Measurements from ENCODE around the gene ZNF17. TPM values are rescaled to one million over a fixed set of nuclear protein-coding genes. Genes with fewer than 3 reads are reported as not detected.

ZNF17 gene
- total RNA-seq, 1 donor from 2014 or later = 10.8 TPM

GRCh38 chr19:57376151-57376550 lies 34.8 kb upstream of the ZNF17 start:
- Histone ChIP-seq H4K20me1 (ENCODE audit: low read depth) (no peaks in the 10 kb centered on the region), H3K9ac (no peak overlapping the region), H3K36me3 (no peaks in the 10 kb centered on the region), H3K9me3 (ENCODE audit: low read depth) (no peaks in the 10 kb centered on the region), H3K4me1 (no peaks in the 10 kb centered on the region), H3F3A (ENCODE audit: low read depth) (no peaks in the 10 kb centered on the region), H3K4me3 (no peak overlapping the region), H3K27me3 (no peaks in the 10 kb centered on the region), H2AFZ (replicated peaks) (no peak overlapping the region), H3K79me2 (ENCODE audit: low read depth) (no peaks in the 10 kb centered on the region), H3K27ac (no peak overlapping the region), H3K4me2 (no peak overlapping the region)
- TF ChIP-seq EZH2 (IDR thresholded peaks at IDR 0.05) = no peak
- Mint-ChIP-seq H3K9me3 (peaks cover 41% of the 10 kb centered on the region), H3K36me3 (peaks cover 50% of the 10 kb centered on the region), H3K27me3 (ENCODE audit: insufficient read depth, low read depth) (peaks cover 2% of the 10 kb centered on the region), H3K4me1 (no peaks in the 10 kb centered on the region), H3K4me3 (no peak overlapping the region), H3K27ac (no peak overlapping the region)
- no peak for DNase-seq (ENCODE audit: low spot score)

- Mint-ChIP-seq H3K36me3 (peaks cover 45% of the 10 kb centered on the region), H3K27ac (no peak overlapping the region), H3K4me1 (no peaks in the 10 kb centered on the region), H3K9me3 (peaks cover 41% of the 10 kb centered on the region), H3K4me3 (no peak overlapping the region), H3K27me3 (ENCODE audit: insufficient read depth, low read depth) (peaks cover 2% of the 10 kb centered on the region)
- Histone ChIP-seq H3K9ac (no peak overlapping the region), H3F3A (ENCODE audit: low read depth) (no peaks in the 10 kb centered on the region), H3K79me2 (ENCODE audit: low read depth) (no peaks in the 10 kb centered on the region), H2AFZ (replicated peaks) (no peak overlapping the region), H3K27me3 (no peaks in the 10 kb centered on the region), H3K4me1 (no peaks in the 10 kb centered on the region), H4K20me1 (ENCODE audit: low read depth) (no peaks in the 10 kb centered on the region), H3K36me3 (no peaks in the 10 kb centered on the region), H3K27ac (no peak overlapping the region), H3K9me3 (ENCODE audit: low read depth) (no peaks in the 10 kb centered on the region), H3K4me2 (no peak overlapping the region), H3K4me3 (no peak overlapping the region)
- DNase-seq (ENCODE audit: low spot score) = no peak
- no peak for TF ChIP-seq EZH2 (IDR thresholded peaks at IDR 0.05)
- TF ChIP-seq, protein P1, sequence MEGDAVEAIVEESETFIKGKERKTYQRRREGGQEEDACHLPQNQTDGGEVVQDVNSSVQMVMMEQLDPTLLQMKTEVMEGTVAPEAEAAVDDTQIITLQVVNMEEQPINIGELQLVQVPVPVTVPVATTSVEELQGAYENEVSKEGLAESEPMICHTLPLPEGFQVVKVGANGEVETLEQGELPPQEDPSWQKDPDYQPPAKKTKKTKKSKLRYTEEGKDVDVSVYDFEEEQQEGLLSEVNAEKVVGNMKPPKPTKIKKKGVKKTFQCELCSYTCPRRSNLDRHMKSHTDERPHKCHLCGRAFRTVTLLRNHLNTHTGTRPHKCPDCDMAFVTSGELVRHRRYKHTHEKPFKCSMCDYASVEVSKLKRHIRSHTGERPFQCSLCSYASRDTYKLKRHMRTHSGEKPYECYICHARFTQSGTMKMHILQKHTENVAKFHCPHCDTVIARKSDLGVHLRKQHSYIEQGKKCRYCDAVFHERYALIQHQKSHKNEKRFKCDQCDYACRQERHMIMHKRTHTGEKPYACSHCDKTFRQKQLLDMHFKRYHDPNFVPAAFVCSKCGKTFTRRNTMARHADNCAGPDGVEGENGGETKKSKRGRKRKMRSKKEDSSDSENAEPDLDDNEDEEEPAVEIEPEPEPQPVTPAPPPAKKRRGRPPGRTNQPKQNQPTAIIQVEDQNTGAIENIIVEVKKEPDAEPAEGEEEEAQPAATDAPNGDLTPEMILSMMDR (IDR thresholded peaks at IDR 0.05) = no peak
- TF ChIP-seq EZH2phosphoT487 (IDR thresholded peaks at IDR 0.05) = no peak
These were observed 33.3 kb upstream of the ZNF17 start for GRCh38 chr19:57377498-57378146.

- no peak overlapping the region for H3K4me3 Mint-ChIP-seq
- no peak for DNase-seq (ENCODE audit: low spot score)
- no peak overlapping the region for H3K27ac ChIP-seq
- H3K27ac Mint-ChIP-seq = no peak overlapping the region
- no peaks in the 10 kb centered on the region for H3K4me1 ChIP-seq
- peaks cover 2% of the 10 kb centered on the region for H3K27me3 Mint-ChIP-seq (ENCODE audit: insufficient read depth, low read depth)
- H3K36me3 ChIP-seq = no peaks in the 10 kb centered on the region
- no peak for TF ChIP-seq EZH2phosphoT487 (IDR thresholded peaks at IDR 0.05)
- TF ChIP-seq, protein P1 (IDR thresholded peaks at IDR 0.05) = no peak
- no peak for TF ChIP-seq EZH2 (IDR thresholded peaks at IDR 0.05)
- no peak overlapping the region for H3K4me3 ChIP-seq
- H3K27me3 ChIP-seq = no peaks in the 10 kb centered on the region
- H3K9ac ChIP-seq = no peak overlapping the region
- H3F3A ChIP-seq (ENCODE audit: low read depth) = no peaks in the 10 kb centered on the region
- H3K9me3 ChIP-seq (ENCODE audit: low read depth) = no peaks in the 10 kb centered on the region
- no peak overlapping the region for H2AFZ ChIP-seq (replicated peaks)
- no peaks in the 10 kb centered on the region for H4K20me1 ChIP-seq (ENCODE audit: low read depth)
- no peak overlapping the region for H3K4me2 ChIP-seq
- H3K4me1 Mint-ChIP-seq = no peaks in the 10 kb centered on the region
- peaks cover 26% of the 10 kb centered on the region for H3K9me3 Mint-ChIP-seq
- no peaks in the 10 kb centered on the region for H3K79me2 ChIP-seq (ENCODE audit: low read depth)
- H3K36me3 Mint-ChIP-seq = peaks cover 26% of the 10 kb centered on the region
These were observed 30.0 kb upstream of the ZNF17 start for GRCh38 chr19:57380923-57381322.

DNA sequence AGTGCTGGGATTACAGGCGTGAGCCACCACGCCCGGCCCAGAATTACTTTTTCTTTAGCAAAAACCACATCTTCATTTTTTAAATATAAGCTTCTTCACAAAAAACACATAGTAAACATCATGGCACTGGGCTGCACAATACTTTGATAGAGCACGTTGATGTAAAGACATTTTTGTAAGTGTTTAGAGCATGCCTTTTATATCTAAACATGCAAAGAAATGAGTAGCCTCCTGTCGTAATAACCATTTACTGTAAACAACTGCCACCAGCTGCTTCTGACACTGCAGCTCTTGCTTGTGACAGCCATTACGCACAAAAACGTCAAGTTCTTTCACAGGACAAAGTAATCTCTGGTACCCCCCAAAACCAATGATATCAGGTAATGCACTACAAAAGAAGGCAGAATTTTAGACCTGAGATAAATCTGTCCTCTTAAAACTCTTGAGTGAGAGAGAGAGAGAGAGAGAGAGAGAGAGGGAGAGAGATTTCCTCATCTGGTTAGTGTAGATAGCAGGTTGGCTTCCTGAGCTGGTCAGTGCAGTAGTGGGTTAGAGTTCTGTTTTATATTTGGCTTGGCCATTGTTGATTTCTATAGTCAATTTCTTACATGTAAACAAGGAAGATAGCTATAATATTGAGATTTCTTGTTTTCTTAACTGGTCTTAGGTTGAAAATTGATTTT lies 28.0 kb upstream of the ZNF17 start:
- no peak overlapping the region for H3K4me3 ChIP-seq
- H3K27me3 ChIP-seq = peaks cover 11% of the 10 kb centered on the region
- no peak overlapping the region for H3K27ac ChIP-seq
- H3K4me3 Mint-ChIP-seq = no peak overlapping the region
- no peaks in the 10 kb centered on the region for H3K79me2 ChIP-seq (ENCODE audit: low read depth)
- H3F3A ChIP-seq (ENCODE audit: low read depth) = no peaks in the 10 kb centered on the region
- H3K9me3 Mint-ChIP-seq = peaks cover 16% of the 10 kb centered on the region
- no peaks in the 10 kb centered on the region for H3K4me1 Mint-ChIP-seq
- no peak for DNase-seq (ENCODE audit: low spot score)
- no peaks in the 10 kb centered on the region for H3K9me3 ChIP-seq (ENCODE audit: low read depth)
- H3K4me2 ChIP-seq = no peak overlapping the region
- no peak overlapping the region for H2AFZ ChIP-seq (replicated peaks)
- no peaks in the 10 kb centered on the region for H4K20me1 ChIP-seq (ENCODE audit: low read depth)
- H3K27me3 Mint-ChIP-seq (ENCODE audit: insufficient read depth, low read depth) = no peaks in the 10 kb centered on the region
- H3K4me1 ChIP-seq = no peaks in the 10 kb centered on the region
- no peak overlapping the region for H3K9ac ChIP-seq
- H3K36me3 ChIP-seq = no peaks in the 10 kb centered on the region
- peaks cover 10% of the 10 kb centered on the region for H3K36me3 Mint-ChIP-seq
- no peak overlapping the region for H3K27ac Mint-ChIP-seq
- no peak for TF ChIP-seq EZH2 (IDR thresholded peaks at IDR 0.05)
- TF ChIP-seq EZH2phosphoT487 (IDR thresholded peaks at IDR 0.05) = no peak
- TF ChIP-seq, protein P1 (IDR thresholded peaks at IDR 0.05) = no peak
